ENCODE results near the gene DOLK.

The DOLK gene

GRCh38 chr9:128913048-128913900 is 34.1 kb downstream of the DOLK start:
- TF ChIP-seq, protein P1, sequence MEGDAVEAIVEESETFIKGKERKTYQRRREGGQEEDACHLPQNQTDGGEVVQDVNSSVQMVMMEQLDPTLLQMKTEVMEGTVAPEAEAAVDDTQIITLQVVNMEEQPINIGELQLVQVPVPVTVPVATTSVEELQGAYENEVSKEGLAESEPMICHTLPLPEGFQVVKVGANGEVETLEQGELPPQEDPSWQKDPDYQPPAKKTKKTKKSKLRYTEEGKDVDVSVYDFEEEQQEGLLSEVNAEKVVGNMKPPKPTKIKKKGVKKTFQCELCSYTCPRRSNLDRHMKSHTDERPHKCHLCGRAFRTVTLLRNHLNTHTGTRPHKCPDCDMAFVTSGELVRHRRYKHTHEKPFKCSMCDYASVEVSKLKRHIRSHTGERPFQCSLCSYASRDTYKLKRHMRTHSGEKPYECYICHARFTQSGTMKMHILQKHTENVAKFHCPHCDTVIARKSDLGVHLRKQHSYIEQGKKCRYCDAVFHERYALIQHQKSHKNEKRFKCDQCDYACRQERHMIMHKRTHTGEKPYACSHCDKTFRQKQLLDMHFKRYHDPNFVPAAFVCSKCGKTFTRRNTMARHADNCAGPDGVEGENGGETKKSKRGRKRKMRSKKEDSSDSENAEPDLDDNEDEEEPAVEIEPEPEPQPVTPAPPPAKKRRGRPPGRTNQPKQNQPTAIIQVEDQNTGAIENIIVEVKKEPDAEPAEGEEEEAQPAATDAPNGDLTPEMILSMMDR (IDR thresholded peaks at IDR 0.05; ENCODE audit: insufficient read depth, low read depth, low read length, missing control alignments), result no peak
- no peak for DNase-seq (ENCODE audit: low read depth)
- H3K4me3 ChIP-seq (ENCODE audit: low read depth, low read length), result no peak overlapping the region

- no peak for DNase-seq (ENCODE audit: low read depth)
- H3K4me3 ChIP-seq (ENCODE audit: low read depth, low read length), result no peak overlapping the region
- TF ChIP-seq, protein P1 (IDR thresholded peaks at IDR 0.05; ENCODE audit: insufficient read depth, low read depth, low read length, missing control alignments), result no peak
These were observed 35.0 kb downstream of the DOLK start for GRCh38 chr9:128912270-128912853.

- DNase-seq (ENCODE audit: low read depth), result no peak
- no peak overlapping the region for H3K4me3 ChIP-seq (ENCODE audit: low read depth, low read length)
- TF ChIP-seq, protein P1 (IDR thresholded peaks at IDR 0.05; ENCODE audit: insufficient read depth, low read depth, low read length, missing control alignments), result no peak
These were observed 35.8 kb downstream of the DOLK start for GRCh38 chr9:128911529-128912035.

GRCh38 chr9:128910906-128911305 is 36.5 kb downstream of the DOLK start:
- DNase-seq (ENCODE audit: low read depth), result no peak
- H3K4me3 ChIP-seq (ENCODE audit: low read depth, low read length), result no peak overlapping the region
- TF ChIP-seq, protein P1 (IDR thresholded peaks at IDR 0.05; ENCODE audit: insufficient read depth, low read depth, low read length, missing control alignments), result no peak

GRCh38 chr9:128909859-128910258 is 37.5 kb downstream of the DOLK start:
- DNase-seq (ENCODE audit: low read depth), result no peak
- TF ChIP-seq, protein P1 (IDR thresholded peaks at IDR 0.05; ENCODE audit: insufficient read depth, low read depth, low read length, missing control alignments), result no peak
- no peak overlapping the region for H3K4me3 ChIP-seq (ENCODE audit: low read depth, low read length)

DNA sequence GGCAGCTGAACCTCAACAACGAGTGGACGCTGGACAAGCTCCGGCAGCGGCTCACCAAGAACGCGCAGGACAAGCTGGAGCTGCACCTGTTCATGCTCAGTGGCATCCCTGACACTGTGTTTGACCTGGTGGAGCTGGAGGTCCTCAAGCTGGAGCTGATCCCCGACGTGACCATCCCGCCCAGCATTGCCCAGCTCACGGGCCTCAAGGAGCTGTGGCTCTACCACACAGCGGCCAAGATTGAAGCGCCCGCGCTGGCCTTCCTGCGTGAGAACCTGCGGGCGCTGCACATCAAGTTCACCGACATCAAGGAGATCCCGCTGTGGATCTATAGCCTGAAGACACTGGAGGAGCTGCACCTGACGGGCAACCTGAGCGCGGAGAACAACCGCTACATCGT is 39.0 kb downstream of the DOLK start:
- no peak overlapping the region for H3K4me3 ChIP-seq (ENCODE audit: low read depth, low read length)
- TF ChIP-seq, protein P1 (IDR thresholded peaks at IDR 0.05; ENCODE audit: insufficient read depth, low read depth, low read length, missing control alignments), result no peak
- no peak for DNase-seq (ENCODE audit: low read depth)

Data from GM12865 (cell line).